GM12878 (cell line): ENCODE results near the gene CA7. TPM values are rescaled to one million over a fixed set of nuclear protein-coding genes. Genes with fewer than 3 reads are reported as not detected.

Experiments used
- ATAC-seq: fragments of 200-7000 bp; cut with Tn5 transposase; 3 replicates; pipeline ENCODE4 v1.9.1; 2020; ENCODE audit warnings: mild to moderate bottlenecking, moderate library complexity
- BruUV-seq: library from RNA; stranded (reverse); fragments of 400-500 nt; replicated peaks from 2 replicates; lab custom pipeline; 2021; lab: Mats Ljungman, UMichigan
- CTCF ChIA-PET: fragments of 300-600 bp; sonication (Branson Sonifier 250); formaldehyde crosslinking; extraction: SDS; loops from one replicate; lab custom pipeline; 2021; ENCODE audit warnings: inconsistent platforms; lab: Yijun Ruan, JAX
- POLR2A ChIA-PET: fragments of 350-600 bp; formaldehyde crosslinking; extraction: SDS; loops from one replicate; lab custom pipeline; 2021; ENCODE audit warnings: inconsistent platforms; lab: Charles Lee
- RAD21 ChIA-PET: fragments of 300-600 bp; sonication (Branson Sonifier 250); formaldehyde crosslinking; loops from one replicate; lab custom pipeline; 2023; ENCODE audit warnings: antibody characterized with exemption; ENCODE audit not compliant: unreplicated experiment; lab: Charles Lee
- SMC1A ChIA-PET: fragments of 300-600 bp; sonication (Branson Sonifier 250); formaldehyde crosslinking; loops from one replicate; lab custom pipeline; 2023; ENCODE audit not compliant: unreplicated experiment, uncharacterized antibody; lab: Charles Lee
- DNase-seq: peaks from one replicate; pipeline ENCODE4 v3.0.0-alpha.2; 2011; ENCODE audit warnings: low read depth, low spot score
- FAIRE-seq: peaks from 3 replicates; lab custom pipeline; 2011; peaks lifted over from hg19 to GRCh38; lab: Jason Lieb, UNC
- H2AFZ ChIP-seq: 2 replicates; pipeline ENCODE4 v1.6.0; 2011; ENCODE audit warnings: low read depth, low read length, control low read depth; ENCODE audit not compliant: control insufficient read depth
- H3K27ac ChIP-seq: 2 replicates; pipeline ENCODE4 v1.5.1; 2011; ENCODE audit warnings: control low read depth; ENCODE audit not compliant: control insufficient read depth, insufficient read depth
- H3K27me3 ChIP-seq, 2 experiments: replicated peaks in 1 of 2; 2 replicates each; pipeline versions ENCODE4 v1.6.0 to v1.6.1; 2011; ENCODE audit warnings: low read length in 1 of 2; ENCODE audit not compliant: control insufficient read depth in 2 of 2, insufficient read depth in 2 of 2
- H3K36me3 ChIP-seq, 2 experiments: 2 replicates each; pipeline ENCODE4 v1.5.1; 2011; ENCODE audit warnings: low read length in 1 of 2; ENCODE audit not compliant: control insufficient read depth in 2 of 2, insufficient read depth in 2 of 2
- H3K4me1 ChIP-seq: 2 replicates; pipeline ENCODE4 v1.6.1; 2011; ENCODE audit warnings: mild to moderate bottlenecking, low read length, moderate library complexity, mixed read lengths; ENCODE audit not compliant: control insufficient read depth, insufficient read depth
- H3K4me2 ChIP-seq: 2 replicates; pipeline ENCODE4 v1.6.0; 2011; ENCODE audit warnings: control low read depth; ENCODE audit not compliant: control insufficient read depth, insufficient read depth
- H3K4me3 ChIP-seq: fragments of 200-600 bp; sonication (generic); 2 replicates; pipeline ENCODE4 v1.5.1; 2016
- H3K79me2 ChIP-seq: 2 replicates; pipeline ENCODE4 v1.6.0; 2011; ENCODE audit warnings: low read length; ENCODE audit not compliant: control insufficient read depth, insufficient read depth
- H3K9ac ChIP-seq: 2 replicates; pipeline ENCODE4 v1.8.0; 2011; ENCODE audit warnings: low read length, control low read depth, mixed read lengths; ENCODE audit not compliant: control insufficient read depth, insufficient read depth
- H3K9me3 ChIP-seq: replicated peaks from 3 replicates; pipeline ENCODE4 v1.5.1; 2011; ENCODE audit warnings: mild to moderate bottlenecking, low read length; ENCODE audit not compliant: control insufficient read depth, insufficient read depth
- H4K20me1 ChIP-seq: 2 replicates; pipeline ENCODE4 v1.6.0; 2011; ENCODE audit not compliant: control insufficient read depth, insufficient read depth
- CEBPB ChIP-seq, 2 experiments: fragments of 150-350 bp in 1 of 2; IDR thresholded peaks; 2 replicates each; pipeline ENCODE4 v1.6.1; 2012 to 2014; ENCODE audit warnings: low read depth in 2 of 2, low read length in 2 of 2, borderline replicate concordance in 1 of 2, inconsistent platforms in 1 of 2
- CHD4 ChIP-seq: fragments of 200-600 bp; sonication (generic); IDR thresholded peaks from 2 replicates; pipeline ENCODE4 v1.6.1; 2016; ENCODE audit warnings: mild to moderate bottlenecking
- E2F8 ChIP-seq: fragments of 450-650 bp; IDR thresholded peaks from 2 replicates; pipeline ENCODE4 v1.6.1; 2018; ENCODE audit warnings: mild to moderate bottlenecking, low read depth, moderate library complexity; ENCODE audit not compliant: partially characterized antibody
- HDAC6 ChIP-seq: fragments of 200-600 bp; sonication (generic); IDR thresholded peaks from one replicate; pipeline ENCODE4 v1.8.0; 2017; ENCODE audit warnings: antibody characterized with exemption; ENCODE audit not compliant: unreplicated experiment
- MYB ChIP-seq: fragments of 150-350 bp; IDR thresholded peaks from 2 replicates; pipeline ENCODE4 v1.6.1; 2014; ENCODE audit warnings: mild to moderate bottlenecking, low read depth, low read length, borderline replicate concordance
- NFYA ChIP-seq: IDR thresholded peaks from 2 replicates; pipeline ENCODE4 v1.6.1; 2011; ENCODE audit warnings: low read depth, mild to moderate bottlenecking, low read length, improper control_type of control experiment, borderline replicate concordance
- NR2C1 ChIP-seq: fragments of 450-650 bp; IDR thresholded peaks from 2 replicates; pipeline ENCODE4 v1.6.1; 2017; ENCODE audit warnings: antibody characterized with exemption, mild to moderate bottlenecking, moderate library complexity
- POLR2AphosphoS5 ChIP-seq: IDR thresholded peaks from 2 replicates; pipeline ENCODE4 v1.6.1; 2011; ENCODE audit warnings: mild to moderate bottlenecking, low read length, inconsistent platforms
- RFX5 ChIP-seq: IDR thresholded peaks from 2 replicates; pipeline ENCODE4 v1.6.1; 2011; ENCODE audit warnings: low read depth, low read length, improper control_type of control experiment
- SMAD5 ChIP-seq: IDR thresholded peaks from 2 replicates; pipeline ENCODE4 v1.6.1; 2016; ENCODE audit warnings: antibody characterized with exemption, low read depth
- SPI1 ChIP-seq: IDR thresholded peaks from 2 replicates; pipeline ENCODE4 v1.6.1; 2011; ENCODE audit warnings: low read depth, mild to moderate bottlenecking, low read length, moderate library complexity, borderline replicate concordance; ENCODE audit not compliant: insufficient read depth
- YBX1 ChIP-seq: fragments of 450-650 bp; IDR thresholded peaks from 2 replicates; pipeline ENCODE4 v1.6.1; 2016; ENCODE audit warnings: antibody characterized with exemption
- ZBTB4 ChIP-seq: fragments of 450-650 bp; formaldehyde crosslinking; IDR thresholded peaks from 2 replicates; pipeline ENCODE4 v1.4.0; 2022; ENCODE audit warnings: mild to moderate bottlenecking, moderate library complexity
- WGBS: methylation state at CpG from one replicate; pipeline ENCODE4 v1.1.6; 2016; ENCODE audit warnings: low lambda C conversion rate; ENCODE audit not compliant: insufficient replicate concordance, insufficient coverage; ENCODE audit errors: missing lambda C conversion rate; 5-methylcytosine and 5-hydroxymethylcytosine counted together
- in situ Hi-C: fragments of 300-500 bp; cut with MboI; formaldehyde crosslinking; loops from 9 replicates; pipeline ENCODE4 v1.14.3; 2018; ENCODE audit warnings: mixed read lengths
- intact Hi-C: fragments of 100-400 bp; cut with micrococcal nuclease; formaldehyde crosslinking; loops from one replicate; pipeline ENCODE4 v1.14.2; 2022; ENCODE audit not compliant: unreplicated experiment
- polyA plus RNA-seq, 11 experiments: library from polyadenylated mRNA; depleted of rRNA in 4 of 11; unstranded in 6 of 11; stranded (reverse) in 5 of 11; fragments of >200 nt; fragmentation: Nextera tagmentation in 4 of 11; fragmentation: Illumina TruSeq in 1 of 11; extraction: Ambion mirVana in 4 of 11; extraction: Trizol in 1 of 11; gene quantifications; 1 replicate in 1 of 11; 2 replicates in 10 of 11; pipeline versions ENCODE4 v1.2.1 to v1.2.3, GENCODE V29; 2011 to 2016; ENCODE audit warnings: inconsistent platforms in 2 of 11, missing spikeins in 2 of 11, low read depth in 1 of 11
- total RNA-seq, 4 experiments: library from RNA; depleted of rRNA in 3 of 4; stranded (reverse); fragments of >200 nt in 3 of 4; fragmentation: Illumina TruSeq in 1 of 4; extraction: Trizol in 1 of 4; gene quantifications; 2 replicates each; pipeline versions ENCODE4 v1.2.1 to v1.2.3, GENCODE V29; 2013 to 2021
- TF ChIP-seq, protein P1 (sequence below): IDR thresholded peaks from 2 replicates; pipeline ENCODE4 v1.6.1; 2011; ENCODE audit warnings: borderline replicate concordance, low read depth, mild to moderate bottlenecking, moderate library complexity, mixed read lengths, low read length; ENCODE audit not compliant: insufficient read depth; ENCODE audit errors: extremely low read length

The CA7 gene
- total and polyA plus RNA-seq, 10 of the 15 experiments (the other 5 are each of a cell fraction or from before 2014, with no cell fraction given): 0.04 TPM; not detected in 9

DNA sequence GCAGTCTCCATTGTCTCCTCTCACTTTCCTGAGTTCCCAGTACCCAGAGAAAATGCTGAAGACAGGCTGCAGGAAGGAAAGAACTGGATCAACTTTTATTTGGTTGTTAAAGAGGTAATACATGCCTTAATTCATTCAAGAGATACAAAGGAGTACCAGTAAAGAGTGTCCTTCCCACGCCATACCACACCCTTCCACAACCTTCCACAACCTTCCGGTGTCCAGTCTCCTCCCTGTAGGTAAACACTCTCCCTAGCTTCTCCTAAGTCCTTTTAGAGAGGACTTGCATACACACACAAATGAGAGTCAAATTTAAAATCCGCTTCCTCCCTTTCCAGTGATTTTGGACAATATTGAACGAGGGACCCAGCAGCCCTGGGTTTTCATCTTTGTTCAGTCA lies 2.8 kb upstream of the CA7 start (continued):
- TF ChIP-seq E2F8: no peak
- TF ChIP-seq YBX1: no peak
- no peak for TF ChIP-seq RFX5
- TF ChIP-seq, all 136 proteins: peak for 0

DNA sequence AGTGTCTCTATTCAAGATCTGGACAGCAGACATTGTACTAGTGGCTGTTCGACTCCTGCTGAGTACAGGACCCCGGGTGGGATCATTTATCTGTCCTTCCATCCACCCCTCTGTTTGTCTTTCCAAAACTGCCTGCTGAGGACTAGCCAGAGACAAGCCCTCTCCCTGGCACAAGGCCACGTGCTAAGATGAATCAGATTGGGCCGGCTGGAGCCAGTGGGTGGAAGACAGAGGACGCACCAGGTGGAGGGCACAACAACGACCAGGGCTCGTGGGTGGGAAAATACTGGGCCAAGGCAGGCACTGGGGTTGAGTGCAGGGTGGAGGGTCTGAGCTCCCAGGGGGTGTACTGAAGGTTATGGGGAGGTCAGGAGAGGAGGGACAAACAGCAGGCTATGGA lies 1.4 kb upstream of the CA7 start:
- ChIA-PET CTCF (interaction anchor here (1.8 to 3.2 kb wide), 2 partner anchors 12 to 25 kb away, joined by 7 to 26 read pairs; partner anchors contain the start of gene NAE1), SMC1A (no interaction called here), RAD21 (no interaction called here), POLR2A (no interaction called here)
- Histone ChIP-seq H3K4me3 (no peak overlapping the region), H3K9me3 (no peaks in the 10 kb centered on the region), H2AFZ (no peak overlapping the region), H3K27ac (no peak overlapping the region), H3K9ac (no peak overlapping the region), H3K4me2 (no peak overlapping the region), H3K27me3 (peaks cover 4 to 10% of the 10 kb centered on the region in 2 experiments; a peak in 3 of 4 replicates), H4K20me1 (no peaks in the 10 kb centered on the region), H3K4me1 (no peaks in the 10 kb centered on the region), H3K36me3 (no peaks in the 10 kb centered on the region), H3K79me2 (no peaks in the 10 kb centered on the region)
- DNase-seq: no peak
- no peak for ATAC-seq
- 38% methylated on average over 7 of the region's 7 CpGs for WGBS
- BruUV-seq: no TSS peak
- intact Hi-C loops (no loop called here), in situ Hi-C loops (no loop called here)
- no peak for FAIRE-seq
- TF ChIP-seq NR2C1: no peak
- TF ChIP-seq RFX5: no peak
- TF ChIP-seq, protein P1, sequence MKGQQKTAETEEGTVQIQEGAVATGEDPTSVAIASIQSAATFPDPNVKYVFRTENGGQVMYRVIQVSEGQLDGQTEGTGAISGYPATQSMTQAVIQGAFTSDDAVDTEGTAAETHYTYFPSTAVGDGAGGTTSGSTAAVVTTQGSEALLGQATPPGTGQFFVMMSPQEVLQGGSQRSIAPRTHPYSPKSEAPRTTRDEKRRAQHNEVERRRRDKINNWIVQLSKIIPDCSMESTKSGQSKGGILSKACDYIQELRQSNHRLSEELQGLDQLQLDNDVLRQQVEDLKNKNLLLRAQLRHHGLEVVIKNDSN: no peak
- TF ChIP-seq ZBTB4 (CRISPR knock-in tag): no peak
- TF ChIP-seq HDAC6: no peak
- no peak for TF ChIP-seq NFYA
- no peak for TF ChIP-seq CHD4
- TF ChIP-seq POLR2AphosphoS5: no peak
- TF ChIP-seq CEBPB (IDR thresholded peaks at IDR 0.05; ENCODE audit: borderline replicate concordance in 1 of 2, low read depth in 2 of 2, low read length in 2 of 2): no peak
- no peak for TF ChIP-seq MYB
- no peak for TF ChIP-seq SMAD5
- no peak for TF ChIP-seq SPI1
